ENCODE results near the gene ZFAND3.
A peak's percentile ranks its signal among the peaks of the same experiment; 100 is the strongest.

Gene ZFAND3

GRCh38 chr6:37818536-37819176, 871 bp upstream of the ZFAND3 start:
- Histone ChIP-seq H3K79me2 (ENCODE audit: low read length) (peaks cover 42% of the 10 kb centered on the region), H3K36me3 (replicated peaks; ENCODE audit: insufficient read depth, low read length) (no peaks in the 10 kb centered on the region), H2AFZ (ENCODE audit: low read length) (peak overlapping the region; percentile 94), H3K4me2 (ENCODE audit: low read depth, low read length) (peak overlapping the region; percentile 94), H3K4me1 (ENCODE audit: low read length) (peaks cover 11% of the 10 kb centered on the region), H3F3A (ENCODE audit: insufficient read depth, low read length) (no peaks in the 10 kb centered on the region), H3K9me2 (replicated peaks; ENCODE audit: insufficient read depth, low read length) (no peaks in the 10 kb centered on the region), H4K20me1 (ENCODE audit: insufficient read depth, low read length) (no peaks in the 10 kb centered on the region), H3K9ac (ENCODE audit: low read length) (peak overlapping the region; percentile 91), H3K27ac (ENCODE audit: low read length) (peak overlapping the region; percentile 83), H3K27me3 (replicated peaks; ENCODE audit: insufficient read depth, low read length) (no peaks in the 10 kb centered on the region), H3K4me3 (ENCODE audit: low read length) (peak overlapping the region; percentile 95), H3K9me3 (replicated peaks; ENCODE audit: insufficient read depth, low read length) (no peaks in the 10 kb centered on the region)
- peak; percentile 95 for DNase-seq
- TF ChIP-seq CTCF (IDR thresholded peaks at IDR 0.05; ENCODE audit: low read length), result no peak
- no peak for TF ChIP-seq EZH2phosphoT487 (IDR thresholded peaks at IDR 0.05; ENCODE audit: low read length)
- TF ChIP-seq EZH2 (optimal IDR thresholded peaks at IDR 0.05; ENCODE audit: low read depth, low read length), result no peak

GRCh38 chr6:37819802-37820717, 533 bp downstream of the ZFAND3 start:
- no peaks in the 10 kb centered on the region for H3K9me2 ChIP-seq (replicated peaks; ENCODE audit: insufficient read depth, low read length)
- H3K27ac ChIP-seq (ENCODE audit: low read length), result no peak overlapping the region
- no peaks in the 10 kb centered on the region for H3K36me3 ChIP-seq (replicated peaks; ENCODE audit: insufficient read depth, low read length)
- H3K9ac ChIP-seq (ENCODE audit: low read length), result peak overlapping the region; percentile 46; the same call in 1 of the 2 replicates
- H3K27me3 ChIP-seq (replicated peaks; ENCODE audit: insufficient read depth, low read length), result no peaks in the 10 kb centered on the region
- no peaks in the 10 kb centered on the region for H3K9me3 ChIP-seq (replicated peaks; ENCODE audit: insufficient read depth, low read length)
- H3K4me3 ChIP-seq (ENCODE audit: low read length), result peak overlapping the region; percentile 95
- peak overlapping the region; percentile 96 for H3K4me2 ChIP-seq (ENCODE audit: low read depth, low read length)
- no peaks in the 10 kb centered on the region for H3F3A ChIP-seq (ENCODE audit: insufficient read depth, low read length)
- H3K4me1 ChIP-seq (ENCODE audit: low read length), result peaks cover 11% of the 10 kb centered on the region
- no peaks in the 10 kb centered on the region; the same call in 1 of the 2 replicates for H4K20me1 ChIP-seq (ENCODE audit: insufficient read depth, low read length)
- peaks cover 56% of the 10 kb centered on the region for H3K79me2 ChIP-seq (ENCODE audit: low read length)
- TF ChIP-seq EZH2 (optimal IDR thresholded peaks at IDR 0.05; ENCODE audit: low read depth, low read length), result no peak
- no peak for TF ChIP-seq CTCF (IDR thresholded peaks at IDR 0.05; ENCODE audit: low read length)
- no peak for TF ChIP-seq EZH2phosphoT487 (IDR thresholded peaks at IDR 0.05; ENCODE audit: low read length)
- DNase-seq, result peak; percentile 16
- H2AFZ ChIP-seq (ENCODE audit: low read length), result no peak overlapping the region

- H4K20me1 ChIP-seq (ENCODE audit: insufficient read depth, low read length), result no peaks in the 10 kb centered on the region; the same call in 1 of the 2 replicates
These were observed 1.2 kb downstream of the ZFAND3 start for GRCh38 chr6:37820718-37821079.

More at GRCh38 chr6:37820718-37821079, 1.2 kb downstream of the ZFAND3 start:
- H3K4me1 ChIP-seq (ENCODE audit: low read length), result peaks cover 11% of the 10 kb centered on the region
- no peaks in the 10 kb centered on the region for H3K36me3 ChIP-seq (replicated peaks; ENCODE audit: insufficient read depth, low read length)
- H3K9me3 ChIP-seq (replicated peaks; ENCODE audit: insufficient read depth, low read length), result no peaks in the 10 kb centered on the region
- H3K9me2 ChIP-seq (replicated peaks; ENCODE audit: insufficient read depth, low read length), result no peaks in the 10 kb centered on the region
- H2AFZ ChIP-seq (ENCODE audit: low read length), result no peak overlapping the region
- peak overlapping the region; percentile 46; the same call in 1 of the 2 replicates for H3K9ac ChIP-seq (ENCODE audit: low read length)
- DNase-seq, result no peak
- no peaks in the 10 kb centered on the region for H3K27me3 ChIP-seq (replicated peaks; ENCODE audit: insufficient read depth, low read length)
- H3K27ac ChIP-seq (ENCODE audit: low read length), result no peak overlapping the region
- H3K4me2 ChIP-seq (ENCODE audit: low read depth, low read length), result peak overlapping the region; percentile 96
- no peaks in the 10 kb centered on the region for H3F3A ChIP-seq (ENCODE audit: insufficient read depth, low read length)
- H3K4me3 ChIP-seq (ENCODE audit: low read length), result peak overlapping the region; percentile 77
- TF ChIP-seq EZH2 (optimal IDR thresholded peaks at IDR 0.05; ENCODE audit: low read depth, low read length), result no peak
- no peak for TF ChIP-seq EZH2phosphoT487 (IDR thresholded peaks at IDR 0.05; ENCODE audit: low read length)
- TF ChIP-seq CTCF (IDR thresholded peaks at IDR 0.05; ENCODE audit: low read length), result no peak
- peaks cover 63% of the 10 kb centered on the region for H3K79me2 ChIP-seq (ENCODE audit: low read length)
